Measurements from ENCODE around the gene TEKT5.

The TEKT5 gene

DNA sequence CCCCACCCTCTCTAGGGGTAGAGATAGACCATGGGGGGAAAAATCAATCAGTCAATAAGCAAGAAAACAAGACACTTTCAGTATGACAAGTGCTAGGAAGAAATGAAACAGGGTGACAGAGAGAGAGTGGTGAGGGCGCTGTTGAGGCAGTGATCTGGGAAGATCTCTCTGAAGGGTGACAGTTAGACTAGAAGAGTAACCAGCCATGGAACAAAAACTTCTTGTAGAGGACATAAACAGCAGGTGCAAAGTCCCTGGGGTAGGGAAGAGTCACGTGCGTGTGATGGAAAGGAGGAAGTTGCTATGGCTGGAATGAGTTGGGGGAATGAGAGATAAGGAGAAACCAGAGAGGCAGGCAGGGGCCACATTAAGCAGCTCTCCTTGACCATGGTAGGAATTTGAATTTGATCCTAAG is 97.5 kb downstream of the TEKT5 start:
- no peak overlapping the region for H3K4me3 ChIP-seq (ENCODE audit: low read depth, low read length)
- DNase-seq (ENCODE audit: low read depth): no peak

GRCh38 chr16:10594312-10594950 is 100.3 kb downstream of the TEKT5 start:
- no peak for DNase-seq (ENCODE audit: low read depth)
- no peak overlapping the region for H3K4me3 ChIP-seq (ENCODE audit: low read depth, low read length)

- no peak overlapping the region for H3K4me3 ChIP-seq (ENCODE audit: low read depth, low read length)
- DNase-seq (ENCODE audit: low read depth): no peak
These were observed 102.1 kb downstream of the TEKT5 start for GRCh38 chr16:10592611-10593010.

GRCh38 chr16:10590342-10590741 is 104.4 kb downstream of the TEKT5 start:
- no peak for DNase-seq (ENCODE audit: low read depth)

DNA sequence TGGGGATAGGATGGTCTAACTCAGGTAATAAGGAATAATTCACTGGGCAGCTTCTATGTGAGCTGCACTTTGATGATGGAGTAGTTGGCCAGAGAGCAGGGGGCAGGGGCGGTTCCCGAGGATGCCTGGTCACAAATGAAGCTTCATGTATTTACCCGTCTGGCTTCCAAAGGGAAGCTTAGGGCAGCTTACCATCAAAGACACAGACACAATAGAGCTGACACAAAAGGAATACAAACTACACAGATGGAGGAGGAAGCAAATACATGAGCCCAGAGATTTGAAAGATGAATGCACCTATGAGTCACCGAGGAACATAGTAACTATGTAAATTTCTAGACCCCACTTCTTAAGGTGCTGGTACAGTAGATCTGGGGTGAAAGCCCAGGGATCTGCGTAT is 105.6 kb downstream of the TEKT5 start:
- DNase-seq (ENCODE audit: low read depth): no peak
- H3K4me3 ChIP-seq (ENCODE audit: low read depth, low read length): no peak overlapping the region

More at GRCh38 chr16:10590342-10590741, 104.4 kb downstream of the TEKT5 start:
- H3K4me3 ChIP-seq (ENCODE audit: low read depth, low read length): no peak overlapping the region

GRCh38 chr16:10587622-10588021 is 107.1 kb downstream of the TEKT5 start:
- DNase-seq (ENCODE audit: low read depth): no peak
- H3K4me3 ChIP-seq (ENCODE audit: low read depth, low read length): no peak overlapping the region

DNA sequence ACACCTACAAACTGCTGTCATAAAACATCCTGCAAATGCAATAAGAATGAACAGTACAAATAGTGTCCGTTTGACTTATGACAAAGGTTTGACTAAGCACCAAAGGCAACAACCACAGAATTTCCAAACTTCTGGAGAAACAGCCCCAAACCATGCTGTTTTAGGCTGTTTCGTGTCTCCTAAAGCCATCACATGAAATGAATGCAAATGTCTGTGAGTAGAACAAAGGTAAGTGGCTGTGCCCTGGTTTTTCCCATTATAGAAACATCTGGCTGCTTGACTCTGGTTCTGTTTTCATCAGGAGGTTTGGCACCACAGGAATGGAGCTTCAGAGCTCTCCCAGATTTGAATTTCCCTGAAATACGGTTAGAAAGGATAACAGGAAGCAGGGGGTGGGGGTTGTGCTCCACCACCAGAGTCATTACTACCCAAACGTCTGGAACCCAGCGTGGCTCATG is 109.7 kb downstream of the TEKT5 start:
- DNase-seq (ENCODE audit: low read depth): no peak
- H3K4me3 ChIP-seq (ENCODE audit: low read depth, low read length): no peak overlapping the region

- DNase-seq (ENCODE audit: low read depth): no peak
These were observed 111.5 kb downstream of the TEKT5 start for GRCh38 chr16:10583269-10583668.

GRCh38 chr16:10581507-10581906 is 113.2 kb downstream of the TEKT5 start:
- H3K4me3 ChIP-seq (ENCODE audit: low read depth, low read length): no peak overlapping the region
- no peak for DNase-seq (ENCODE audit: low read depth)

More at GRCh38 chr16:10583269-10583668, 111.5 kb downstream of the TEKT5 start:
- no peak overlapping the region for H3K4me3 ChIP-seq (ENCODE audit: low read depth, low read length)

GRCh38 chr16:10580883-10581247 is 113.9 kb downstream of the TEKT5 start:
- no peak for DNase-seq (ENCODE audit: low read depth)
- peak overlapping the region; percentile 90 for H3K4me3 ChIP-seq (ENCODE audit: low read depth, low read length)

DNA sequence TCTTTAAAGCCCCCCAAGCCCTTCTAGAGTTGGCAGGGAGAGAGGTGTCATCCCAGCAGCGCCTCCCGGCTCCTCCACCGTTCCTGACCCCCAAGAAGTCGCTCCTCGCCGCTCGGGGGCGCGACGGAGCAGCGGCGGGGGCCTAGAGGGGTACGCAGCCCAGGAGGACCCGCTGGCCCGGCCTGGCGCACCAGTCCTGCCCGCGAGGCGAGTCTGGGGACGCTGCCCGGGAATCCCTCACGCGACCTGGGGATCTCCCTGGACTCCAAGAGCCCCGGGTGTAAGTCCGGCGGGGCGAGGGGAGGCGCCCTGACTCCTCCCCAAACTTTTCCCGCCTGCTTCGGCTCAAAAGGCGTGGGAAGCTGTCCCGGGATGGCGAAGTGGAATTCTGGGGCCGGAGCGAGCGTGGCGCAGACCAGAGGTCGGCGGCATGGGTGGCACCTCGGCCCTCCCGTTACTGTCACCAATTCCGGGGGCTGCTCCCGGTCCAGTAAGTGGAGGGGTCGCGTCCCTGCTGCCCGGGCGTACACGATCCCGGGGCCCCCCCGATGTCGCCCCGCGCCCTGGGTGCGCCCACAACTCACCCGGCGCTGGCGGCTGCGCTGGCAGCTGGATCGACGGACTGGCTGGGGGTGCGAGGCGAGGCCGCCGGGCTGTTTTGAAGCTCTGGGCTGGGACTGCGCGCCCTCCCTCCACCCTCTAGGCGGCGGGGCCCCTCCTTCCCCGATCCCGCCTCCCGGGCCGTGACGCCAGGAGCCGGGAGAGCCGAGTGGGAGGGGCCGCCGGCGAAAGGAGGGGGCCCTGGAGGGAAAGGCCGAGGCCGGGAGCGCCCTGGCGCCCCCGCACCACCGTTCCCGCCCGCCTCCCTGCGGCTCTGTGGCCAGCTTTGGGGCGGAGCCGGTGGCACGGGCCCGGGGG is 114.5 kb downstream of the TEKT5 start, which contains the start of gene EMP2:
Gene EMP2, minus strand, starts transcription at position 634 of the 918 bp plus-strand sequence. CDS start 32,981 bp downstream, outside the sequence.
- H3K4me3 ChIP-seq (ENCODE audit: low read depth, low read length): peak within 1 kb of the TSS; percentile 90
- no peak for DNase-seq (ENCODE audit: low read depth)

DNA sequence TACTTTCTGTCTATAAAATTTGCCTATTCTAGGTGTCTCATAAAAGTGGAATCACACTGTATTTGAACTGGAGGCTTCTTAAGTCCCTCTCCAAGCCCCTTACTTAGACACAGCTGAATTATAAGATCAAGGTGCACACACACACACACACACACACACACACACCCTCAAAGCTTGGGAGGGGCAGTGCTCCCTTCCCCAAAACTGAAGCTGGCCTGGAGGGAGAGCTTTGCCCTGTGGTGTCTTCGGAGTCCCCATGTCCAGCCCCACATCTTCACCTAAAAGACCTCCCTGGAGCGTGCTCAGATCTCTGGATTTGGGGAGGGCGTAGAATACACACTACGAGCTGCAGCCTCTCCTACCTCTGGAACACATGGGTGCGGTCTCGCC is 115.2 kb downstream of the TEKT5 start:
- no peak for DNase-seq (ENCODE audit: low read depth)
- H3K4me3 ChIP-seq (ENCODE audit: low read depth, low read length): peak overlapping the region; percentile 90

DNA sequence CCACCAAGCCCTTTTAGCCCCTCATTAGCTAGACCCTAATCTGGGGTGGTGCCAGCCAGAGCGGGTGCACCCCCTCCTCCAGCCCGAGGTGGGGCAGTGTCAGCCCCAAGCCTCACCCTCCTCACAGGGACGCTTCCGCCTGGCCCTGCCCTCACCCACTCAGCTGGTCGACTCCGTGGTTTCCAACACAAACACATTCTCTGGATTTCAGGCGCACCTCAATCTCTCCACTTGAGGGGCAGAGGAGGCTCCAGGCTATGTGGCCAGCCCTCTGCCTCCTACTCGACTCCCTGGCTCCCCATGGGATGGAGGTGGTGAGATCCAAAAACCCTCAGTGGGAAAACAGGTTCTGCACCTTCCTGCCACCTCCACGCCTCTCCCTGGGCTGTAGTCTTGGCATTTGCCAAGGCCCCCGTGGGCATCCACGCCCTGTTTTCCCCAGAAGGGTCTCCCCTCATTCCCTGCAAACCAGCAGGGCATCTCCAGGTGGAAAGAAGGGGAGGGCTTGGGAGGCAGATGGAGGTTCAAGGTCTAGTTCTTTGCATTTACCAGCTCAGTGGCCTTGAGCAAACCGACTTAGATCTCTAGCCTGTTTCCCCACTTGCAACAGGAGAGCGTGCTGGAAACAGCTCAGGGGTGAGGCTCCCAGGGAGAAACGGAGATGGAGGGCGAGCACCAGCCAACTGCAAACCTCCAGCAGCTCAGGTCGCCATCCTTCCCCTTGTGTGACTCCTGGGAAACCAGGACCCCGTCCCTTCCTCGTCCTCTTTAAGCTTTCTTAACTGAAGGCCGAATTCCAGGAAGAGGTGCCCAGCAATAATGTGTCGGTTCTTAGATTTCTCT is 116.0 kb downstream of the TEKT5 start:
- no peak for DNase-seq (ENCODE audit: low read depth)

More for the DNA sequence above, 116.0 kb downstream of the TEKT5 start:
- peak overlapping the region; percentile 90 for H3K4me3 ChIP-seq (ENCODE audit: low read depth, low read length)

Data from skeletal muscle cell (primary cell).